ENCODE data around the gene OR10P1. TPM values are rescaled to one million over a fixed set of nuclear protein-coding genes. Genes with fewer than 3 reads are reported as not detected.

OR10P1 gene
- total RNA-seq, 2 experiments from 2014 or later: not detected

DNA sequence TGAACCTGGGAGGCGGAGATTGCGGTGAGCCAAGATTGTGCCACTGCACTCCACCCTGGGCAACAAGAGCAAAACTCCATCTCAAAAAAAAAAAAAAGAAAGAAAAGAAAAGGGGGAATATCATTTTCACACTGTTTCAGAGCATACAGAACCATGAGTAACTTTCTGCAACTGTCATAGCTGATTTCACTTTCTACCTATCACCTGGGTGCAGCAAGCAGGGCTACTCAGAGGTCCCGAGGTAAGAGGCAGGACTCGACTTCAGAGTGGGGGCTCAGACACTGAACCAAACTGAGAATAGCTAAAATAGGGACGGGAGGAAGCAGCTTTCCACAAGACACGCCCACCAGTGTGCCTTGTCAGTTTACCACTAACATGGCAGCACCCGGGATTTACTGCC is 29.8 kb downstream of the OR10P1 start:
- no peaks in the 10 kb centered on the region for H3K4me1 ChIP-seq (ENCODE audit: insufficient read depth, low read length, poor library complexity, severe bottlenecking)
- H2AFZ ChIP-seq (ENCODE audit: low read length): no peak overlapping the region
- BruUV-seq (replicated peaks): no TSS peak
- no peak for DNase-seq (ENCODE audit: low spot score)
- intact Hi-C loops (cut with micrococcal nuclease; ENCODE audit: unreplicated experiment): no loop called here
- no peak overlapping the region for H3K4me2 ChIP-seq (ENCODE audit: low read length)
- POLR2A ChIA-PET: no interaction called here
- no peaks in the 10 kb centered on the region for H3K9me3 ChIP-seq (ENCODE audit: low read length)
- no peaks in the 10 kb centered on the region for H3K9me2 ChIP-seq (ENCODE audit: insufficient read depth, low read length)
- TF ChIP-seq EZH2phosphoT487 (IDR thresholded peaks at IDR 0.05; ENCODE audit: borderline replicate concordance, low read depth, low read length) (no peak), CTCF (conservative IDR thresholded peaks at IDR 0.05; ENCODE audit: low read length) (no peak)
- CTCF ChIA-PET (ENCODE audit: unreplicated experiment): no interaction called here
- no peaks in the 10 kb centered on the region for H3K79me2 ChIP-seq (ENCODE audit: insufficient read depth, low read depth, low read length)
- no peak overlapping the region for H3K27ac ChIP-seq (ENCODE audit: low read depth, low read length, poor library complexity, severe bottlenecking)
- no peaks in the 10 kb centered on the region for H4K20me1 ChIP-seq (ENCODE audit: insufficient read depth, low read length)
- H3K36me3 ChIP-seq (ENCODE audit: insufficient read depth, low read length): no peaks in the 10 kb centered on the region
- H3K4me3 ChIP-seq (ENCODE audit: low read depth, low read length, poor library complexity, severe bottlenecking): no peak overlapping the region

DNA sequence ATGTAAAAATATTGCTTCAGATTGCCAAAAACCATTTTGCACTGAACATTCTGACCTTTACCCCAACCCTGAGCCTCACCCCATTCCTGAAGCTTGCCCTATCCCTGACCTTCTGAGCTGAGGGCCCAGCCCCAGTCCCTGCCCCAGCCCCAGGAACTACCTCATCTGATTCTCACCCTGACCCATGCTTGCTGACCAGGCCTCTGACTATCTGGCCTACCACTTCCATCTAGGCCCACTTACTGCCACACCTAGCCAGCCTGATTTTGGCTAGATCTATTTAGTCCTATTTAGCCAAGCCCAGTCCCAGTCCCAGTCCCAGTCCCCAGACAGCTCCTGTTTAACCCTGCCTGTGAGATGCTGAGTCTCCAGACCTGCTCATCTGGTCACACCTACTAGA is 33.6 kb downstream of the OR10P1 start:
- BruUV-seq (replicated peaks): no TSS peak
- intact Hi-C loops (cut with micrococcal nuclease; ENCODE audit: unreplicated experiment): loop anchor here (5.0 kb wide), 2 partner anchors 47 to 257 kb away; partner anchors contain the start of genes BLOC1S1 and PYM1

More for the DNA sequence above, 33.6 kb downstream of the OR10P1 start:
- Histone ChIP-seq H3K4me2 (ENCODE audit: low read length) (no peak overlapping the region), H3K9me2 (ENCODE audit: insufficient read depth, low read length) (no peaks in the 10 kb centered on the region), H3K36me3 (ENCODE audit: insufficient read depth, low read length) (no peaks in the 10 kb centered on the region), H3K4me3 (ENCODE audit: low read depth, low read length, poor library complexity, severe bottlenecking) (no peak overlapping the region), H3K4me1 (ENCODE audit: insufficient read depth, low read length, poor library complexity, severe bottlenecking) (peaks cover 28% of the 10 kb centered on the region), H3K27ac (ENCODE audit: low read depth, low read length, poor library complexity, severe bottlenecking) (no peak overlapping the region), H4K20me1 (ENCODE audit: insufficient read depth, low read length) (no peaks in the 10 kb centered on the region), H2AFZ (ENCODE audit: low read length) (no peak overlapping the region), H3K79me2 (ENCODE audit: insufficient read depth, low read depth, low read length) (no peaks in the 10 kb centered on the region), H3K9me3 (ENCODE audit: low read length) (peaks cover 4% of the 10 kb centered on the region; the same call in 1 of the 2 replicates)
- TF ChIP-seq EZH2phosphoT487 (IDR thresholded peaks at IDR 0.05; ENCODE audit: borderline replicate concordance, low read depth, low read length) (no peak), CTCF (conservative IDR thresholded peaks at IDR 0.05; ENCODE audit: low read length) (no peak)
- ChIA-PET POLR2A (interaction anchor here (2.0 kb wide), 1 partner anchor 46 kb away, joined by 8 read pairs; the partner anchor contains the start of gene BLOC1S1), CTCF (ENCODE audit: unreplicated experiment) (no interaction called here)
- no peak for DNase-seq (ENCODE audit: low spot score)

Measured in OCI-LY7 (cell line).